AG09309 (cell line): ENCODE results near the gene CYB561D2.

Experiments used
- DNase-seq: peaks from one replicate; pipeline ENCODE4 v3.0.0-alpha.2; 2010; ENCODE audit warnings: low read depth
- H3K4me3 ChIP-seq: 2 replicates; pipeline ENCODE4 v1.5.1; 2011; ENCODE audit warnings: mild to moderate bottlenecking, low read depth, low read length, moderate library complexity; ENCODE audit not compliant: control insufficient read depth
- CTCF ChIP-seq: IDR thresholded peaks from 2 replicates; pipeline ENCODE4 v1.5.1; 2011; ENCODE audit warnings: mild to moderate bottlenecking, low read depth, low read length, inconsistent platforms; ENCODE audit not compliant: insufficient read depth, control insufficient read depth; ENCODE audit errors: missing control alignments

The CYB561D2 gene

GRCh38 chr3:50319894-50320625 is 30.6 kb upstream of the CYB561D2 start:
- no peak for DNase-seq
- TF ChIP-seq CTCF = no peak
- peak overlapping the region; percentile 61 for H3K4me3 ChIP-seq

GRCh38 chr3:50320853-50321335 is 29.8 kb upstream of the CYB561D2 start:
- TF ChIP-seq CTCF = no peak
- H3K4me3 ChIP-seq = peak overlapping the region; percentile 61
- DNase-seq = no peak

GRCh38 chr3:50321336-50322114 is 29.1 kb upstream of the CYB561D2 start:
- H3K4me3 ChIP-seq = peak overlapping the region; percentile 61
- DNase-seq = no peak
- TF ChIP-seq CTCF = peak; percentile 34

GRCh38 chr3:50322115-50322385 is 28.6 kb upstream of the CYB561D2 start:
- no peak for DNase-seq
- H3K4me3 ChIP-seq = peak overlapping the region; percentile 61
- TF ChIP-seq CTCF = no peak

- H3K4me3 ChIP-seq = peak within 1 kb of the TSS; percentile 61
- TF ChIP-seq CTCF = no peak
- no peak for DNase-seq
These were observed 28.1 kb upstream of the CYB561D2 start, which contains the start of gene HYAL2 for GRCh38 chr3:50322386-50323091. HYAL2 (minus strand) TSS chr3:50322745; CDS start chr3:50320489, 2,256 bp downstream.

GRCh38 chr3:50323092-50323600 is 27.5 kb upstream of the CYB561D2 start:
- no peak for TF ChIP-seq CTCF
- no peak for DNase-seq
- no peak overlapping the region for H3K4me3 ChIP-seq
